Choroid plexus epithelial cell (primary cell): Measurements from ENCODE around the gene PHRF1.

ENCODE experiments used
- DNase-seq: peaks from one replicate; pipeline ENCODE4 v3.0.0-alpha.2; 2010; ENCODE audit warnings: low read depth
- H3K4me3 ChIP-seq: 2 replicates; pipeline ENCODE4 v1.5.1; 2011; ENCODE audit warnings: low read depth, mild to moderate bottlenecking, control low read depth, low read length, moderate library complexity
- CTCF ChIP-seq: conservative IDR thresholded peaks from 2 replicates; pipeline ENCODE4 v1.5.1; 2011; ENCODE audit warnings: low read depth, mild to moderate bottlenecking, control low read depth, inconsistent platforms, low read length, moderate library complexity

Gene PHRF1

GRCh38 chr11:555227-555779 lies 21.0 kb upstream of the PHRF1 start:
- no peak overlapping the region for H3K4me3 ChIP-seq
- TF ChIP-seq CTCF: no peak
- DNase-seq: no peak

- no peak overlapping the region for H3K4me3 ChIP-seq
- peak; percentile 46 for DNase-seq
- no peak for TF ChIP-seq CTCF
These were observed 20.2 kb upstream of the PHRF1 start for GRCh38 chr11:555780-556661.

GRCh38 chr11:556662-557256 lies 19.5 kb upstream of the PHRF1 start:
- no peak for DNase-seq
- H3K4me3 ChIP-seq: no peak overlapping the region
- no peak for TF ChIP-seq CTCF

- no peak for TF ChIP-seq CTCF
- H3K4me3 ChIP-seq: no peak overlapping the region
- DNase-seq: no peak
These were observed 18.7 kb upstream of the PHRF1 start for GRCh38 chr11:557328-558132.

- DNase-seq: no peak
- no peak for TF ChIP-seq CTCF
- H3K4me3 ChIP-seq: no peak overlapping the region
These were observed 17.8 kb upstream of the PHRF1 start for GRCh38 chr11:558503-558902.

- no peak overlapping the region for H3K4me3 ChIP-seq
- no peak for DNase-seq
- no peak for TF ChIP-seq CTCF
These were observed 17.1 kb upstream of the PHRF1 start for GRCh38 chr11:559020-559620.
